NB4 (cell line): ENCODE results near the gene RASSF7.

Experiments
- DNase-seq: peaks from one replicate; pipeline ENCODE4 v3.0.0; 2010; ENCODE audit warnings: low read depth
- H3K4me3 ChIP-seq: one replicate; pipeline ENCODE4 v1.5.1; 2011; ENCODE audit warnings: mild to moderate bottlenecking, low read depth, low read length, moderate library complexity
- MYC ChIP-seq: IDR thresholded peaks from 2 replicates; pipeline ENCODE4 v1.6.1; 2011; ENCODE audit warnings: low read depth, low read length
- POLR2A ChIP-seq: IDR thresholded peaks from 2 replicates; pipeline ENCODE4 v1.6.1; 2011; ENCODE audit warnings: mild to moderate bottlenecking; ENCODE audit not compliant: insufficient read length; ENCODE audit errors: extremely low read depth
- TF ChIP-seq, protein P1 (sequence below): IDR thresholded peaks from 2 replicates; pipeline ENCODE4 v1.6.1; 2011; ENCODE audit warnings: low read depth, low read length
- TF ChIP-seq, protein P2 (sequence below): IDR thresholded peaks from one replicate; pipeline ENCODE4 v1.5.1; 2012; ENCODE audit warnings: low read depth, low read length

The RASSF7 gene

DNA sequence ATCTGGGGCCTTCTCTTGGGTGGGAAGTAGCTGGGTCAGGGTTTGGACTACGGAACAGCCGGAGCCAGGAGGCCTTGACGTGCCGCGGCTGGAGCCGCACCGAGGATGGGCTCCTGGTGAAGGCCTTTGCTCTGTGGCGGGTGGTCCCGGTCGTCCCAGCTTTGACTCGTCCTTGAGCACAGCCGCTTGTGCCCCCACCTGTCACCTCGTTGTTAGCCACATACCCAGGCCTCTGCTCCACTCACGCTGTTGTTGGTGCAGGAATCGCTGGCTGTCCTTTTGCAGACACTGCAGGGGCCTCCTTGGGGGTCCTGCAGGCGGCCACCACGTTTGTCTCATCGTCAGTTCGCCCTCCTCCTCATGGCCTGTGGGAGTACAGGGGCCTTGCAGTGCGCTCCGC, 32.6 kb downstream of the RASSF7 start:
- no peak for DNase-seq
- TF ChIP-seq, protein P1, sequence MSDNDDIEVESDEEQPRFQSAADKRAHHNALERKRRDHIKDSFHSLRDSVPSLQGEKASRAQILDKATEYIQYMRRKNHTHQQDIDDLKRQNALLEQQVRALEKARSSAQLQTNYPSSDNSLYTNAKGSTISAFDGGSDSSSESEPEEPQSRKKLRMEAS: no peak
- TF ChIP-seq POLR2A (no peak), MYC (no peak)
- TF ChIP-seq, protein P2, sequence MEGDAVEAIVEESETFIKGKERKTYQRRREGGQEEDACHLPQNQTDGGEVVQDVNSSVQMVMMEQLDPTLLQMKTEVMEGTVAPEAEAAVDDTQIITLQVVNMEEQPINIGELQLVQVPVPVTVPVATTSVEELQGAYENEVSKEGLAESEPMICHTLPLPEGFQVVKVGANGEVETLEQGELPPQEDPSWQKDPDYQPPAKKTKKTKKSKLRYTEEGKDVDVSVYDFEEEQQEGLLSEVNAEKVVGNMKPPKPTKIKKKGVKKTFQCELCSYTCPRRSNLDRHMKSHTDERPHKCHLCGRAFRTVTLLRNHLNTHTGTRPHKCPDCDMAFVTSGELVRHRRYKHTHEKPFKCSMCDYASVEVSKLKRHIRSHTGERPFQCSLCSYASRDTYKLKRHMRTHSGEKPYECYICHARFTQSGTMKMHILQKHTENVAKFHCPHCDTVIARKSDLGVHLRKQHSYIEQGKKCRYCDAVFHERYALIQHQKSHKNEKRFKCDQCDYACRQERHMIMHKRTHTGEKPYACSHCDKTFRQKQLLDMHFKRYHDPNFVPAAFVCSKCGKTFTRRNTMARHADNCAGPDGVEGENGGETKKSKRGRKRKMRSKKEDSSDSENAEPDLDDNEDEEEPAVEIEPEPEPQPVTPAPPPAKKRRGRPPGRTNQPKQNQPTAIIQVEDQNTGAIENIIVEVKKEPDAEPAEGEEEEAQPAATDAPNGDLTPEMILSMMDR: no peak
- no peak overlapping the region for H3K4me3 ChIP-seq

DNA sequence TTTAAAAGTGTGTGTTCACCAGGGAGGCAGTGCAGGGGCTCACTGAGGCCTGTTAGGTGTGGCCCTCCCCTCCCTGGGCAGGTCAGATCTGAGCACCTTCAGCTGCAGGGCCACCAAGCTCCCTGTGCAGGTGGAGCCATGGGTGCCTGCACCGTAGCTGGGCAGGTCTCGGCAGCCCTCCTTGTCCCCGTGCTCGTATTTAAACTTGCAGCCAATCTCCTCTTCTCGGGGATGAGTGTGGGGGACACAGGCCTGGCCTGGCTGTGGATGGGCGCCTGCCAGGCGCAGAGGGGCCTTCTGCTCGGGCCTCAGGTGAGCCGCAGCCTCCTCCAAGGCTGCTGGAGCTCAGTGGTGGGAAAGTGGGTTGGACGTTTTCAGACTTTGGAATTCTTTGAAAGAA, 34.6 kb downstream of the RASSF7 start:
- H3K4me3 ChIP-seq: no peak overlapping the region
- TF ChIP-seq POLR2A (no peak), MYC (no peak)
- TF ChIP-seq, protein P2: no peak
- TF ChIP-seq, protein P1: no peak
- no peak for DNase-seq

DNA sequence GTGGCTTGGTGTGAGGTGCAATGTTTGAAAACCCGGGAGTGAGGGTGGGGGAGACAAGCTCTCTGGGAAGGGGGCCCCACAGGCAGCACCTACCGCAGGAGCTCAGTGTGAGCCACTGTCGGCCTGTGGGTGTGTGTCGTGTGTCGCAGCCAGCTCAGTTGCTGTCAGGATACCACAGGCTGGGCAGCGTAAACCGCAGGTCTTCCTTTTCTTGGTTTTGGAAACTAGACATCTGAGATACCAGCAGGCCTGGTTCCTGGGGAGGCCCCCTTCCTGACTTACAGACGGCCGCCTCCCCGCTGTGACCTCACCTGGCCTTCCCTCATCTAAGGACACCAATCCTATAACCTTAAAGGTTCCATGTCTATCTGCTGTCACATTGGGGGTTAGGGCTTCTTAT, 35.6 kb downstream of the RASSF7 start:
- TF ChIP-seq, protein P2: no peak
- TF ChIP-seq, protein P1: no peak
- TF ChIP-seq POLR2A (no peak), MYC (no peak)
- no peak for DNase-seq
- no peak overlapping the region for H3K4me3 ChIP-seq

DNA sequence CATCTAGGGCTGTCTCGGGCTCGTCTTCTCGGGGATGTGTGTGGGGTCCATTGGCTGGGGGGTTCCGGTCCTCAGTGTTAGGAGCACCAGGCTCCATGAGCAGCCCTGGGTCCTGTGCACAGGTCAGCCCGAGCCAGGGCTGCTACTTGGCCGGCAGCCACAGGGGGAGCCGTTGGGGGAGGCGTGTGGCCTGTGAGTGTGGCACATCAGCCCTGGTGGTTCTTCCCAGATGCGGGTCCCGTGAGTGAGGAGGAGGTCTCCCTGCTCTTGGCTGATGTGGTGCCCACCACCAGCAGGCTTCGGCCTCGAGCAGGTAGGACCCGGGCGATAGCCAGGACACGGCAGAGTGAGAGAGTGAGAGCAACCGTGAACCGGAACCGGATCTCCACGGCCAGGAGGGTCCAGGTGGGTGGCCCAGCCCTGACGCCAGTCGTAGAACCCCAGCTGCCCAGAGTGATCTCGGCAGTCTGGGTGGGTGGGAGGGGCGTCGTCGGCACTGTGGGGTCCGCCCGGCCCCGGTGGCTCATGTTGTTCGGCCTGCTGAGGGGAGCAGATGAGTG, 36.5 kb downstream of the RASSF7 start:
- no peak for TF ChIP-seq POLR2A
- TF ChIP-seq, protein P2: peak; percentile 23
- no peak overlapping the region for H3K4me3 ChIP-seq
- no peak for DNase-seq

DNA sequence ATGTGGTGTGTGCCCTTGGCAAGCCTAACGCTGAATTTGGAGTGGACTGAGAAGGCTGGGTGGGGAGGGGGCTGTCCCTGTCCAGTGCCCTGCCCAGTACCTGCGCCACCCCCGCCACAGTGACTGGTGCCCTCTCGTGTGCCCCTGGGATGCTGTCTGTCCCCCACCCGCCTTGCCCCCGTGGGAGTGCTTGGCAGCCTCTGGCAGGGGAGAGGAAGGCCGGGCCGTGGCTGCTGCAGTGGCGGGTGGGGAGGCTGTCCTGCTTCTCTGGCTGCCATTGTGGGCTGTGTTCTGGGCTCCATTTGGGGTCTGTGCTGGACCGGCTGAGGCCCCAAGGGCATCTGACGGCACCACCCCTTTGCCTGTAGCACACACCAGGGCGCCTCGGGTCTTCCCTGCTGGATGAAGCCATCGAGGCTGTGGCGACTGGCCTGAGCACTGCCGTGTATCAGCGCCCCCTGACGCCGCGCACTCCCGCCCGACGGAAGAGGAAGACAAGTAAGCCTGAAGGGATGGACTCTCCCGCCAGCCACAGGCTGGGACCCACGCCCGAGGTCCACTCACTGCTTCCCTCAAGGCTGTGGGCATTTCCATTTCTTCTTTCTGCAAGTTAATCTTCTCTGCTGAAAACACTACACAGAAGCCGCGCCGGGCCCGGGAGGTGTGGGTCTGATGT, 37.4 kb downstream of the RASSF7 start:
- DNase-seq: no peak
- TF ChIP-seq, protein P2: no peak
- no peak for TF ChIP-seq MYC
- TF ChIP-seq, protein P1: no peak

More for the DNA sequence above, 37.4 kb downstream of the RASSF7 start:
- H3K4me3 ChIP-seq: no peak overlapping the region
